ENCODE measurements around the gene PKNOX1.
"Not testable (repeated sequence)": the region's sequence is repeated elsewhere in the genome, so short reads cannot be mapped to it uniquely, and the experiment has no call there.

Gene PKNOX1

DNA sequence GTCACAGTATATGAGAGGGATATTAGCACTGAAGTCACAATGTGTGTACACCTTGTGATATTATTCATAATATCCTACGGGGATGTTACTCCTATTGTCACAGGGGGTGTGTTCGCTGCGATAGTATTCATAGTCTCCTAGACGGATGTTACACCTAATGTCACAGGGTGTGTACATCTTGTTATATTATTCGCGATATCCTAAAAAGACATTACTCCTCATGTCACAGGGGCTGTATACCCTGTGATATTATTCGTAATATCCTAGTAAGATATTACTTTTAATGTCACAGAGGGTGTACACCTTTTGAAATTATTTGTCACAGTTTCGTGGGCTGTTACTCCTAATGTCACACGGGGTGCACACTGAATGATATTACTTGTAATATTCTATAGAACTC lies 23.2 kb upstream of the PKNOX1 start:
- DNase-seq (ENCODE audit: low spot score): not testable (repeated sequence)

DNA sequence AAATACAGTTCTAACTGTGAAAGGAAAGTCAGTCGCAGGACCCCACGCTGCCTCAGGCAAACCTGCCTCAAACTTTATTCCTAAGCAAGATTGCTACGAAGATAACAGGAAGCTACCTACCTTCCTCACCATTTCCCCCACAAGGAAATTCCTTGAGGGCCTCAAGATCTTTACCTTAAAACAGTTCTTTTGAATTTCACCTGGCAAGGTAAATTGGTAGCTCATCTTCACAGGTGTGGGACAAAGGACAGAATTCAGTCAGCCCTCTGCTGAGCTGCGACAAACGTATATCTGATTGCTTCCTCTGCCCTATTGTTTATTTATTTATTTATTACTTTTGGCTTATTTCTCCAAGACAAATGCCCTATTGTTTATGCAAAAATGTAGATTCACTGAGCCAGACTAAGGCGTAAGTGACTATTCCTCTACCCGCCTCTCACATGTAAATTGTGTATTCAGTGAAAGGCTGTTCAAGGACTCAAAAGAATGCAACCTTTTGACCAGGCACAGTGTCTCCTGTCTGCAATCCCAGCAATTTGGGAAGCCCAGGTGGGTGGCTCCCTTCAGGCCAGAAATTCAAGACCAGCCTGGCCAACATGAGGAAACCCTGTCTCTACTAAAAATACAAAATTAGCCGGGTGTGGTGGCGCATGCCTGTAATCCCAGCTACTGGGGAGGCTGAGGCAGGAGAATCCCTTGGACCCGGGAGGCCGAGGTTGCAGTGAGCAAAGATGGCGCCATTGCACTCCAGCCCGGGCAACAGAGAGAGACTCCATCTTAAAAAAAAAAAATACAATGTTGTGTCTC lies 17.3 kb upstream of the PKNOX1 start:
- DNase-seq (ENCODE audit: low spot score): no peak

DNA sequence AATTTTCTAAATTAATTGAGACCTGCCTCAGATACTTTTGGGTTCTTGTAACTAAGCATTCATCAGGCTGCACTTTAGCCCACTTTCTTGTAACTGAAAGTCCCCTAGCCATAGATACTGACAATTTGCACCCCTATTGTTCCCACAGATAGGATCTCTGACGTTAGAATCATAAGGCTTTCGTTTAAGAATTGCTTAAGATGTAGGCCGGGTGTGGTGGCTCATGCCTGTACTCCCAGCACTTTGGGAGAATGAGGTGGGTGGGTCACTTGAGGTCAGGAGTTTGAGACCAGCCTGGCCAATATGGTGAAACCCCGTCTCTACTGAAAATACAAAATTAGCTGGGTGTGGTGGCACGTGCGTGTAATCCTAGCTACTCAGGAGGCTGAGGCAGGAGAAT lies 16.2 kb upstream of the PKNOX1 start:
- not testable (repeated sequence) for DNase-seq (ENCODE audit: low spot score)

- DNase-seq (ENCODE audit: low spot score): no peak
These were observed 14.6 kb upstream of the PKNOX1 start for GRCh38 chr21:42959728-42960127.

GRCh38 chr21:42962380-42963007 lies 11.9 kb upstream of the PKNOX1 start:
- DNase-seq (ENCODE audit: low spot score): no peak

GRCh38 chr21:42964086-42964485 lies 10.3 kb upstream of the PKNOX1 start:
- DNase-seq (ENCODE audit: low spot score): no peak

- DNase-seq (ENCODE audit: low spot score): no peak
These were observed 9.7 kb upstream of the PKNOX1 start for GRCh38 chr21:42964546-42965210.

DNA sequence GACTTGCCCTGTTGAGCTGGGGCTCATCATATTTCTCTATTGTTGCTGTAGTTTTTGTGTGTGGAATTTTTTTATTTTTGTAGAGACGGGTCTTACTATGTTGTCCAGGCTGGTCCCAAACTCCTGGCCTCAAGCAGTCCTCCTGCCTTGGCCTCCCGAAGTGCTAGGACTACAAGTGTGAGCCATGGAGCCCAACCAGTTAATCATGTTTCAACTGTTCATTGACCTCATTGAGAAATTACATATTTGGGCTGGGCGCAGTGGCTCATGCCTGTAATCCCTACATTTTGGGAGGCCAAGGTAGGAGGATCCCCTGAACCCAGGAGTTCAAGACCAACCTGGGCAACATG lies 9.2 kb upstream of the PKNOX1 start:
- DNase-seq (ENCODE audit: low spot score): no peak

- not testable (repeated sequence) for DNase-seq (ENCODE audit: low spot score)
These were observed 6.7 kb upstream of the PKNOX1 start for GRCh38 chr21:42967616-42968015.

- DNase-seq (ENCODE audit: low spot score): no peak
These were observed 5.2 kb upstream of the PKNOX1 start for GRCh38 chr21:42969193-42969600.

- no peak for DNase-seq (ENCODE audit: low spot score)
These were observed 3.3 kb upstream of the PKNOX1 start for GRCh38 chr21:42970946-42971653.

GRCh38 chr21:42971897-42972275 lies 2.5 kb upstream of the PKNOX1 start:
- no peak for DNase-seq (ENCODE audit: low spot score)

- DNase-seq (ENCODE audit: low spot score): no peak
These were observed 912 bp upstream of the PKNOX1 start for GRCh38 chr21:42973309-42973990.

GRCh38 chr21:42974832-42975820 lies 764 bp downstream of the PKNOX1 start:
- DNase-seq (ENCODE audit: low spot score): peak; percentile 42

- peak; percentile 52 for DNase-seq (ENCODE audit: low spot score)
These were observed 1.7 kb downstream of the PKNOX1 start for GRCh38 chr21:42975886-42976608.

DNA sequence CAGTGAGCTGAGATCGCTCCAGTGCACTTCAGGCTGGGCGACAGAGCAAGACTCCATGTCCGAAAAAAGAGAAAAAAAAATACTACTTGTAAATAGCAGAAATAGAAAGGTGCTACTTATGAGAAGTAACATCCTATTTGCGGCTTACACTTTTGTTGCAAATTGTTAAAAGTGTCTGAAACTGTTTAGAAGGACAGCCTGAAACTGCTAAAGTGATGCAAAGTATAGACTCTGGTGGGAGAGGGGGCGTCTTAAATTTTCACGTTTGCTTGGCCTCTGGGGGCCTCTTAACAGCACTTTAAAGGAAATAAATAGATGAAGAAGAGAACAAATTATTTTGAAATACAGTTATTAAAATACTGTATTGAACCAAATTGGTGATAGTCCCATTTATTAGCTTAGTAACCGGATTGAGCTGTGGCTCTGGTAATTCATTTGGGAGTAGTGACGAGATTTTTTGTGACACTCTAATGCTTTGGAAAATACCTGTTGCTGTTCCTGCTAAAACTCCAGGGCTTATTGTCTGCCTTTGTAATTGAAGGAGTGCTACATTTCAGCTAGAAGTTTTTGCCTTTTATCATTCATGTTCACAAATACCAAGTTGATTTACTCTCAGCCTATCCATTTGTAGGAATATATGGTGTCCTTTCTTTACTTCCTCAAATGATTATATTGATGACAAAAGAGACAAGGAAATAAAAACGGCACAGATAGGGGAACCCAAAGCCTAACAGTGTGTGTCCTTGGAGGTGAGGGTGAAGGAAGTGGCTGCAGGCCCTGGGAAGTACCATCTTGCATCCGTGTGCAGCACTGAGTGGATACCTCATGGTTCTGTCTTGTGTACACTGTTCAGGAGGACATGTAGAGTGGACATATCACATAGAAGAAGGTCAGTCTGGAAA lies 6.2 kb downstream of the PKNOX1 start:
- DNase-seq (ENCODE audit: low spot score): no peak

- no peak for DNase-seq (ENCODE audit: low spot score)
These were observed 6.8 kb downstream of the PKNOX1 start for GRCh38 chr21:42981214-42981523.

DNA sequence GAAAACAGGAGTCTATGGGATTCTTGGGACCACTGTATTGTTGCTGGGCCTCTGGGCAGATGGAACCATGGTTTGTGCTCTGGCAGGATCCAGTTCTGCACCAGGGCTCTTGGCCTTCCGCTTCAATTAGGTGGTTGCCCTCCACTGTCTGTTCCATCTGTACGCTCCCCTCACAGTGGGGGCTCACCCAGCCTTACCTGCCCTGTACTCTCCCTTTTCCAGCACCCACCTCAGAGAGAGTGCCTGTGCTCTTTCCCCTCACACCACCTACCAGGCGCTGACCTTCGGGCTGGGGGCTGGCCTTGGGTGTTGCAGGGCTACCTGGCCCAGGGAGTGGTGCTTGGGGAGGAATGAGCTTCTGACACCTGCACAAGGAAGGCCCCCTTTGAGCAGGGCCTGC lies 7.5 kb downstream of the PKNOX1 start:
- no peak for DNase-seq (ENCODE audit: low spot score)

- DNase-seq (ENCODE audit: low spot score): no peak
These were observed 8.7 kb downstream of the PKNOX1 start for GRCh38 chr21:42983103-42983502.

Measured in pons (tissue), 1 donor.